Activated CD4-positive, CD25-positive, alpha-beta regulatory T cell treated with anti-CD3 and anti-CD28 coated beads, Interleukin-2, amount 50 U/mL, for 24 hours (primary cell): ENCODE results near the gene FGF12.

Experiments used
- ATAC-seq, 2 donors: fragments of 150-1000 bp; cut with Tn5 transposase; one replicate each; pipeline ENCODE4 v1.10.0; 2021; ENCODE audit warnings: mild to moderate bottlenecking in 1 of 2, moderate library complexity in 1 of 2

FGF12 gene

DNA sequence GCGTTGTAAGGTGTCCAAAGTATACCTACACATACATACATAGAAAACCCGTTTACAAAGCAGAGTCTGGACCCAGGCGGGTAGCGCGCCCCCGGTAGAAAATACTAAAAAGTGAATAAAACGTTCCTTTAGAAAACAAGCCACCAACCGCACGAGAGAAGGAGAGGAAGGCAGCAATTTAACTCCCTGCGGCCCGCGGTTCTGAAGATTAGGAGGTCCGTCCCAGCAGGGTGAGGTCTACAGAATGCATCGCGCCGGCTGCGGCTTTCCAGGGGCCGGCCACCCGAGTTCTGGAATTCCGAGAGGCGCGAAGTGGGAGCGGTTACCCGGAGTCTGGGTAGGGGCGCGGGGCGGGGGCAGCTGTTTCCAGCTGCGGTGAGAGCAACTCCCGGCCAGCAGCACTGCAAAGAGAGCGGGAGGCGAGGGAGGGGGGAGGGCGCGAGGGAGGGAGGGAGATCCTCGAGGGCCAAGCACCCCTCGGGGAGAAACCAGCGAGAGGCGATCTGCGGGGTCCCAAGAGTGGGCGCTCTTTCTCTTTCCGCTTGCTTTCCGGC lies 318.6 kb downstream of the FGF12 start:
- no peak for ATAC-seq

- ATAC-seq = no peak
These were observed 319.2 kb downstream of the FGF12 start for GRCh38 chr3:192408007-192408646.

- ATAC-seq = no peak
These were observed 327.6 kb downstream of the FGF12 start for GRCh38 chr3:192399767-192400166.

GRCh38 chr3:192397012-192397411 lies 330.3 kb downstream of the FGF12 start:
- ATAC-seq = no peak

- no peak for ATAC-seq
These were observed 331.8 kb downstream of the FGF12 start for GRCh38 chr3:192395506-192395905.

GRCh38 chr3:192392986-192393385 lies 334.4 kb downstream of the FGF12 start:
- ATAC-seq = no peak

- ATAC-seq = no peak
These were observed 344.5 kb downstream of the FGF12 start for GRCh38 chr3:192382861-192383260.

DNA sequence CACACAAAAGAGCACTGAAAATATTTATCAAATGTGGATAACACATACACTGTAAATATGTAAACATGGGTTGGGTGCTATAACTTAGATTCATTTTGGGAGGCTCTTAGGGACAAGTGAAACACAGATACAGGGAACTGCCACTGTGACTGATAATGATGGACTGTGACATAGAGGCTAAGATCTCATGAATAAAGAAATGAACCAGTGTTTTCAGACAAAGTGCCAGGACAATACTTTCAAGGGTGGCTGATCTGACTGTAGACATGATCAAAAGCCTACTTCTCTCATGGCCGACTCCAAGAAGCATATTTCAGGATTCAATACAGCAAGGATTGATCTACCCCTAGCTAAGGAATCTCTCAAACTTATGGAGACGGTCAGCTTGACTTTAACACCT lies 353.8 kb downstream of the FGF12 start:
- ATAC-seq = no peak

- ATAC-seq = no peak
These were observed 354.3 kb downstream of the FGF12 start for GRCh38 chr3:192373032-192373431.

DNA sequence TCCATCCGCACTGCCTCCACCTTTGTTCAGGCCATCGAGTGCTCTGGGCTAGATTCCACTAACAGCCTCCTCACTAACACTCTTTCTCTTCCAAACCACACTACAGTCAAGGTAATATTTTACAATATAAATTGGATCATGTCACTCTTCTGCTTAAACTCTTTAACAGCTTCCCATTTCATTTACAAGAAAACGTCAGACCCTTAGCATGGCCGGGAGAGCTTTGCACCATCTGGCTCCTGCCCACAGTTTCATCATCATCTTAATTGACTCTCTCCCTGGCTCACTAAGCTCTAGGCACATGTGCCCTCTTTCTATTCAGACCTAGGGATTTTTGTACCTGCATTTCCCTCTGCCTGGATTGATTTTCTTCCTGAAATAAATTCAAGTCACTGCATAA lies 354.7 kb downstream of the FGF12 start:
- no peak for ATAC-seq

DNA sequence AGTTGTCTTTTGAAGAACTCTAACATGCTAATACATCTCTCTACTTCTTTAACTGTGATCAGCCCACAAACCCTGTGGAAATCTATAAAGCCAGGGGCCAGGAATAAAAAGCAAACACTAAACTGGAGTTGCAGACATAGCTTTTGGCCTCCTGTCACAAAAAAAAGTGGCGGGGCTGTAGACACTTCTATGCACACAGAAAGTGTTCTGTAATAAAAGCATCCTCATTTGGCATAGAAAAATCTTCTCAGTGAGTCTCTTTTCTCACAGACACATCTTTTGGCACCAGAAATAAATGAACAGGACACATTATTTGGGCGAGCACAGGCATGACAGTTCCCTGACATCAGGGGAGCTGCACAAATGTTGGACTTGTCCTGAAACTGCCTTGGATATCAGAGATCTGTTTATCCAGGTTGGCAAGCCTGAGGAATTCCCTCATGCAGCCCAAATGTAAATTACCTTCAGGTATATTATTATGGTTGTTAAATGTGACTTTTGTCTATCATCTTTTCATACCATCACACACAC lies 355.4 kb downstream of the FGF12 start:
- no peak for ATAC-seq

DNA sequence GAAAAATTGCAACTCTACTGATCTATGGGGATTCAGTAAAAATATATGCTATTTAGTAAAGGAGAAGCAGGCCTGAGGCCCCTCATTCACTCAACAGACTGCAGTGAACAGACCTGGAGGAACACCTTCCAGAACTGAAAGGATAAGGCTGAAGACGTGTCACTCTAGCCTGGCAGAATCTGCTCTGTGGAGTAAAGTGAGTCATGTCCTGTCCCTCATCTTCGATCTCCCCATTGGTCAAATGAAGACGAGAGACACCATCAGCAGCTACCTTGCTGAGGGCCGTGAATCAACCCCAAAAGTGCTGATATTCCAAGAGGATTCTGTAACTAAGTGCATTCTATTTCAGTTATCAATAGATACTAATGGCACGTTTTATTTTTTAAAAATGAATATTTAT lies 359.7 kb downstream of the FGF12 start:
- no peak for ATAC-seq

GRCh38 chr3:192366916-192367315 lies 360.4 kb downstream of the FGF12 start:
- ATAC-seq = no peak

GRCh38 chr3:192365571-192365970 lies 361.8 kb downstream of the FGF12 start:
- no peak for ATAC-seq

DNA sequence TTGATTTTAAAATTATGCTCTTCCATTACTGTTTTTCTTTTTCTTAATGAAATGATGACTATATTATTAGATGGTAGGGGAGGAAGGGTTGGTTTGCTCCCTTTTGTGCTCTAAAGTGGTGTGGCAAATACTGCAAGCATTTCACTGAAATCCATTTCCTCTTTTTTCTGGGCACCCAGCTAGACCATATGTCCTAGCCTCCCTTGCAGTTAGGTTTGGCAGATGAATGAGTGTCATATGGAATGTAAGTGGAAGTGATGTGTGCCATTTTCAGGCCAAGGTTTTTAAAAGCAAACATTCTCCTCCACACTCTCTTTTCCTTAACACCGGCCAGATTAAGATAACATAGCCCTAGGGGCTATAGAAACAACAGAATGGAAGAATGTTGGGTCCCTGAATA lies 363.0 kb downstream of the FGF12 start:
- ATAC-seq = no peak

GRCh38 chr3:192354687-192355086 lies 372.7 kb downstream of the FGF12 start:
- ATAC-seq = no peak

DNA sequence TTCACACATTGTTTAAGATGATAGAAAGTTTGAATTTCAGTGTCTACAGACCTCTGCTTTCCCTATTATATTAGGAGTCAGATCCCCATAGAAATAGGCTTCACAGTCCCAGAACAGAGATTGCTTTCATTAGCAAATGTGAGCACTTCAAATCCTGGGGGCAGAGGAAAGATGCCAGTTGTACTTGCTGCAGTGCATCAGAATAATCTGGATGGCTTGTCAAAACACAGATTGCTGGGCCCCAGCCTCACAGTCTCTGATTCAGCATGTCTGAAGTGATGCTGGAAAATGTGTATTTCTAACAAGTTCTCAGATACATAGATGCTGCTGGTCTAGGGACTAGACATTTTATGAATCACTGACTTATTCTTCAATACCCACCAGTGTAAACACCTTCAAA lies 375.2 kb downstream of the FGF12 start:
- ATAC-seq = no peak

- no peak for ATAC-seq
These were observed 375.9 kb downstream of the FGF12 start for GRCh38 chr3:192351441-192351840.

DNA sequence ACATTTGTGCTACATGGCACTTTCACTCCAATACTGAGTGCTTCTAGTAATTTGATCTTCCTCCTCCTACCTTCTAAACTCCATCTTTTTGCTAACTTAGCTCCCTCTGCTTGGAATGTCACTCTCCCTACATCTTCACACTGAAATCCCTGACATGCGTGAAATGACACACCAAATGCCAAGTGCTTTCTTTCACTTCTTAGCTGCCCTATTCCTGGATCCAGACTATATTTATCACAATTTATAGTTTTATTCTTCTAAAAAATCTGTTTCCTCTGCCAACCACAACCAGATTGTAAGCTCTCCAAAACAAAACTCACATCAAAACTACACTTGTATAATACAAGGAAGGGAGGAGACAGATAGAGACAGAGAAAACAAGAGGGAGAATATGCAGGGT lies 387.3 kb downstream of the FGF12 start:
- ATAC-seq = no peak

- no peak for ATAC-seq
These were observed 388.1 kb downstream of the FGF12 start for GRCh38 chr3:192339214-192339613.

DNA sequence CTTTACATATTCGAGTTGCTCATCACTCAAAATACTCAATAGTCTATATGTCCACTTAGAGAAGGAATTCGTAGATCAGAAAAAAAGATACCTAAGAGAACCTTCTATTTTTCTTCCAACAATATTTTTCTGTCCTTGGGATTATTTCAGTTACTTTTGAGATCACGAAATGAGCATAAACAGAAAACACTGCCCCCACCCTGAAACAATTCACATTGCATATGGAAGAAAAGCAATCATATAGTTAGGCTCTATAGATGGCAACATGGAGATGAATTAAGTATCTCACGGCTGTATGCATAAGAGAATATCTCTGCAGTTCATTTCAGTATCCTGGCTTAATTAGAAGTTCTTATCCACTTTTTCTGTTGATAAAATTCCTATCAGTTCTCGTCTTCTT lies 391.1 kb downstream of the FGF12 start:
- no peak for ATAC-seq

DNA sequence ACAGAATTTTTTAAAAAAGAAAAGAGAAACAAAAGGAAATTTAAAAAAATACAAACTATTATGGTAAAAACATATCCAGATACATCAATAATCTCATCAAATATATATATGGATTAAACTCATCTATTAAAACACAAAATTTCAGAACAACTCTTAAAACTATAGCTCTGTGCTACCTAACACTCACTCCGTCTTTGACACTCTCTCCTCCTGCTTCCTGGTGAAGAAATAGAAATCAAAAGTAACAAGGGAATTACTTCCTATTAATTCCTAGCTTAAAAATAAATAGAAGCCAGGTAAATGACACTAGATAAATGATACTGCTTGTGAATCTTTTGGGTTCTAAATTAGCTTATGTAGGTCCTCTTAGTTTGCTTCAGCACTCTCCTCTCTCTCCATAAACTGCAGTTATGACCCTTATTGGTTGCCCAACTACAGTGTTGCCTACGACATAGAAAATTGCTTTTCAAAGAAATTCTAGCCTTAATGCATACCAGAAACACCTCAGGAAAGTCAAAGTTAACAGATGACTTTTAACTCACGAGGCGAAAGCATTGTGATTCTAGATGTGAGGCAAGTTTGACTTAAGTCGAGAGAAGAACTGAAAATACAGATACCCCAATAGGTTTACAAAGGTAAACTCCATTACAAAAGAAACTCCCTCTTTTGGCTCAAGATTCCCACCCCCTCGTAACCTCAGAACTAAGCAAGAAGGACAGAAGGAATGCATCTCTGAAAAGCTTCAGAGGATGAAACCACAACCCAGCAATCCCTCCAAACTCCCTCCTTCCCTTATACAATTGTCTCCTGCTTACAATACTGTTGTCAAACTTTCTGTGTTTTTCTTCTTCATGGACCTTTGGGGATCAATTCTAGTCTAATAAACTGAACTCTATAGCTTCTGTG lies 394.7 kb downstream of the FGF12 start:
- no peak for ATAC-seq

DNA sequence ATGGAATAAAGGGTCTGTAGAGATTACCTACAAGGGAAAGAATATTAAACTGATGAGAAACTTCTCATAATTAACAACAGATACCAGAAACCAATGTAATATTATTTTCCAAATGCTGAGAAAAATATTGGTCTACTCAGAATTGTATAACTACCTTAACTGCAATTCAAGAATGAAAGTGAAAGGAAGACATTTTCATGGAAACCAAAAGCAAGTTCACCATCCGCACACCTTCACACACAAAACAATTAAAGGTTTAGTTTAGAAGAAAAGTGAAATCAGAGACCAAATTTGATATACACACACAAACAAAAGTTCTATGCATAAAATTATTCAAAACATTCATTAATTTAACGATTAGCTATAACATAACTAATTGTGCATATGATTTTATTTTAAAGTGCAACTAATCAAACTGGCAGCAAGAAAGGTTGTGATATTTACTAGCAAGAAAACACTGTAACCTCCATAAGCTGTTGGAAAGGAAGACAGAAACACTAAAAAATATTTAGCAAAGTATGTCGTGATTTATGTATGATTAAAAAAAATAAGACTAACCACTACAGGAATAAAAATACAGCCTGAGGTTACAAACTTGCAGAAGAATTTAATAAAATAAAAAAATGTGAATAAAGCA lies 395.5 kb downstream of the FGF12 start:
- ATAC-seq = no peak
